GM21786 (cell line): ENCODE measurements around the gene ATRNL1.

Experiments
- ATAC-seq: cut with Tn5 transposase; IDR thresholded peaks from one replicate; pipeline ENCODE4 v1.9.1; 2021; ENCODE audit not compliant: unreplicated experiment

ATRNL1 gene

GRCh38 chr10:115939101-115939854, 846.1 kb downstream of the ATRNL1 start:
- ATAC-seq, result no peak

- ATAC-seq, result no peak
These were observed 848.2 kb downstream of the ATRNL1 start for GRCh38 chr10:115941361-115941771.

GRCh38 chr10:115942101-115942500, 848.9 kb downstream of the ATRNL1 start:
- no peak for ATAC-seq

GRCh38 chr10:115944538-115944937, 851.4 kb downstream of the ATRNL1 start:
- ATAC-seq, result no peak

DNA sequence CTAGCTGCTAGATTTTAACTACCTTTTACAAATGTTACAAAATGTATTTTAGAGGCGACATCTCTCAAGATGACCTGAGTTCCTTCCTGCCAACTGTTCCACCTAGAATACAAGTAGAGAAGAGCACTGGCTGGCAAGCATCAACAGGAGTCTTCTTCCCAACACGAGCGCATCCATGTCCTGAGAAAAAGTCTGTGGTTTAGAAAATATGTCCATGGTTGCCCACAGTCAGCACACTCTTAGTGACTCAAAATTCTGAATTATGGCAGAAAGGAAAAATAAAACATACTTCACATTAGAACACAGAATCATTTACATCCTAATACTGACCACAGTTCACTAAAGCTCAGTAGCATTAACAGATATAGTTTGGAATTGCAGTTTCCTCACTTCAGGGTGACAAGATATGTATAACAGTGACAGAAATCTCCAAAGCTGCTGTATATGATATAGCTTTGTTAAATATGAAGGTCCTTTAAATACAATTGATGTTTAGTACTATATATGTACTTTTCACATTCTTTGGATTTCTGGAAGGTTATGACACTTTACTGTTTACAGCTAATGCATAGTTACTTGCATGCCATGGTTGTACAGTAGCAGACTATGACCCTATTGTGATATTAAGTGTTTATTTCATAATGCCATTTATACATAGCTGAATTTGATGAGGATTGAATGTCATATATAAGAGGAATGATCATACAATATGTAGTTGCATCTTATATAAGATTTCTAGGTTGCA, 852.7 kb downstream of the ATRNL1 start:
- ATAC-seq, result no peak

- no peak for ATAC-seq
These were observed 853.9 kb downstream of the ATRNL1 start for GRCh38 chr10:115947104-115947503.

GRCh38 chr10:115948465-115948864, 855.3 kb downstream of the ATRNL1 start:
- no peak for ATAC-seq

DNA sequence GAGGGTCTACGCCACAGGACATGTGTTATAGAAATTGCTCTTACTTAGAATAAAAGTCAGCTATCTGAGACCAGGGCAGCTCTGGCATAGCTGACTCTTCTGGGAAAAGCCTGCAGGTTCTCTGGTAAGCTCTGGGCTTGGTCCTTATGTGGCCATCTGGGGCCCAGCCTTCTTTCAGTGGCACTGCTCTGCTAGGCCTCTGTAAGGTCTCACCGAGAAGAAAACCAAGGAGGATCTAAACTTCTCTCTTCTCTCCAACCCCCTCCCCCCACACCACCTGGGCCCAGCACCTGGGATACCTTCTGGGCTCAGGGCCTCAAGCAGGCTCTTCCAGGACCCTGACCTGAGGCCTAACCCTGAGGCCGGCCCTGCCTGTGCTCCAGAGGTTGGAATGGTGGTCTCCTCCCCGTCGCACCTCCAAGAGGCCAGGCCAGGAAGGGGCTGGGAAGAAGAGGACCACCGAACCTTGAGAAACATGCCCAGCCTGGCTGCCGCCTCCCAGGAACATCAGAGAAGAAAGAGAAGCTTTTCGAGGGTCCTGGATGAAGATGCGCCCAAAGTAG, 856.2 kb downstream of the ATRNL1 start:
- ATAC-seq, result no peak

GRCh38 chr10:115950320-115950719, 857.2 kb downstream of the ATRNL1 start:
- ATAC-seq, result no peak

DNA sequence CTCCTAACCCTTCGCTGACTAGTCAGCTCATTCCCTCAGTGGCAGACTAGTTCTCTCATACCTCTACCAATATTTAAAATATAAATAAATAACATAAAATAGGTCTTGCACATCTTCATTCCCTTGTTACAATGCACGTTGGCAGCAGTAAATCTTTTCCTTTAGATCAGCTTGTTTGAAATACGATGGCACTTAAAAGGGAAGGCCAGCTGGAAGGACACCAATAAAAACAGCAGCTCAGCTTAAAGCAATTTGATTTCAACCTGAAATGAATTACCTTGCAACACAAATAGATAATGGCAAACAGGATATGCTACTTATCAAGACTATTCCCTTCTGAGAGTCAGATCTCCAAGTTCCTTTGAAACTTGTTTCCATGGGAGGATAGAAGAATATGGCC, 858.1 kb downstream of the ATRNL1 start:
- no peak for ATAC-seq

- ATAC-seq, result no peak
These were observed 860.1 kb downstream of the ATRNL1 start for GRCh38 chr10:115953281-115953680.

DNA sequence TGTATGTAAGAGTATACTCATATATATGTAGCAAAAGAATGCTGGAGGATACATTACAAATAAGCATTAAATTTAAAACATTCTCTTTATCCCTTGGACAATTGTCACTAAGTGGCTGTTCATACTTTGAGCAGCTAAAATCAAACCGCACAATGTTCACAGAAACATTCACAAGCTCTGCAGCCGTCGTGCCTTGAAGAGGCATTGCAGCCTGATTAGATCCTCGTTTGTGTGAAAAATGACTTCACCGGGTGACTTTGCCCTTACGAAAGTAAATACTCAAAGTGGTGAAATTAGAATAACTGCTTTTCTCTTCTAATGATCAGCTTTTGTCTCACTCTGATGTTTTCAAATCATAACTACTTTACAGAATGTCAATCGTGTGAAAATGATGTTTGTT, 860.8 kb downstream of the ATRNL1 start:
- no peak for ATAC-seq

DNA sequence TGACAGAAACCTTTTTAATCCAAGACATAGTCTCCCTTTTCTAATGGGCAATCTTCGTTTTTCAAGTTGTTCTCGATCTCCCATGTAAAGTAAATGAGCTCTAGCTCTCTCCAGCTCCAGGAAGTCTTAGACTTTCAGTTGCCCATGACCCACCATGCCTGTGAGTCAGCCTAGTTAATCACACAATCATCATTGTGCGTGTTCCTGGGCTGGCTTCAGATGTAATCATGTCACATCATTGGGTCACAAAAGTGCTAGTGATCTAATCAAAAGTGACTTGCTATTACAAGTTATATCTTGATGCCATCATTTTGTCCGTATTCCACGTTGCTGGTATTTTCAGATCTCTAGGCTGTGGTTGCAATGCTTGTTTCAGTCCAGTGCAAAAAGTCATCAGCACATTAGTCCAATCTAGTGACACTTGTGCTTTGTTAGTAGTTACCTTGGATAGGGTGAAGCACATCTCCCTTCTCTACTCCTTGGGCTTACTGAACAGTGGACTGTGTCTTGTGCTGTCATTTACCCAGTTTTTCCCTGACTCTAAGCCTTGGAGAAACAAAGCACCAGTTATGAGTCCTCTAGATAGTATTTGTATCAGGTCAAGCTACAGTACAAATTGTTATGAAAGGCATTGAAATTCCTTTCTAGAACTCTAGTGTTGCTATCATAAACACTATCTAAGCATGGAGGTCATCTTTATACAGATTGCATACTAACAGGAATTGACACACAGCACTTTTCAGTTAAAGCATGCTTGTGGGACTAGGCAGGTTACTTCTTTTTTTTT, 863.3 kb downstream of the ATRNL1 start:
- no peak for ATAC-seq

GRCh38 chr10:115957012-115957399, 863.8 kb downstream of the ATRNL1 start:
- ATAC-seq, result no peak

- no peak for ATAC-seq
These were observed 864.7 kb downstream of the ATRNL1 start for GRCh38 chr10:115957786-115958442.

DNA sequence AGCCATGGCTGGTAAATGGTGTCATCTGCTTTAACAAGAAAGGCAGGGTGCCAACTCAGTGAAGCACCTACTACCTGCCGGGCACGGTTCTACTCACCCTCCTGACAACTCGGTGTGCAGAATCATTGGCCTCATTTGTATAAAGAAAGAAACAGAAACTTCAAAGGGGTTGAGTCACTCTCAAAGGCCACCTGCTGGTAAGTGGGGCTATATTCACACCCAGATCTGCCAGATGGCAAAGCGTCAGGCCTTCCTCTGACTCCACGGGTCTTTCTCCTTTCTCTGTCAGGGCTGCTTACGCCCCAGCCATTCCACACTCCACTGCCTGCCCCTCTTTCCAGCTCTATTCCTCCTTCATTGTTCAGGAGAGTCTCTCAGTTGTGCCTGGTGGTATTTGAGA, 870.7 kb downstream of the ATRNL1 start:
- ATAC-seq, result no peak

DNA sequence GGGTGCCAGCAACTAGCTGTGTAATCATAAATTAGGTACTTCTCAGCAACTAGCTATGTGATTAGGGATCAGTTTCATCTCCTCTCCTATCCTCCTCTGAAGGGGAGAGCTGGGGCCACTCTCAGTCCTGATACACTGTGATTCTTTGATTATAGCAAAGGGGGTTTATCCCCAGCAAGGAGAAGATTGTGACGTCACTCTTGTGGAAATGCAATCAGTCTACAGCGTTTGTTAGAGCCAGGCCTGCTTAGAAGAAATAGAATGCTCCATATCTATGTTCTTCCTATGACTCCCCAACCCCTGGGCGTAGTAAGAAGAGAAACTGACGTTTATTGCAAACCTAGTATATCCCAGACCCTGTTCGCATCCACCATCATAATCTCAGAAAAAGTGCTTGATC, 871.7 kb downstream of the ATRNL1 start:
- no peak for ATAC-seq

- no peak for ATAC-seq
These were observed 872.2 kb downstream of the ATRNL1 start for GRCh38 chr10:115965376-115965775.

- ATAC-seq, result no peak
These were observed 875.1 kb downstream of the ATRNL1 start for GRCh38 chr10:115968236-115968635.

DNA sequence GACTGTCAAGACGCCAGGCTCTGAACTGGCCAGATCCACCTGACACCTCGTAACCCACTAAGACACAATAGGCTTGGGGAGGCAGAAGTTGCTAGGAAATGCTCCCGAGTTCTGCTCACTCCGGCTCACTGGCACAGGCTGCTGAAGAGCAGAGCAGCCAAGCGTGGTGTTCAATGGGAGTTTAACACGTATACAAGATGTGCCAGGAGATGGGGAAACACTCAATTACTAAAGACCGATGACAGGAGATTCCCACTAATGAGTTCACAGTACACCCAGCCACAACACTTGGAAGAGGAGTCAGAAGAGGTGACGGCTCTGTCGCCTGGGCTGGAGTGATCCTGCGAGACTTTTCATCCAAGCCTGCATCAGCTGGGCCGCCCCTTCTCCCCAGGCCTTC, 876.4 kb downstream of the ATRNL1 start:
- ATAC-seq, result no peak

DNA sequence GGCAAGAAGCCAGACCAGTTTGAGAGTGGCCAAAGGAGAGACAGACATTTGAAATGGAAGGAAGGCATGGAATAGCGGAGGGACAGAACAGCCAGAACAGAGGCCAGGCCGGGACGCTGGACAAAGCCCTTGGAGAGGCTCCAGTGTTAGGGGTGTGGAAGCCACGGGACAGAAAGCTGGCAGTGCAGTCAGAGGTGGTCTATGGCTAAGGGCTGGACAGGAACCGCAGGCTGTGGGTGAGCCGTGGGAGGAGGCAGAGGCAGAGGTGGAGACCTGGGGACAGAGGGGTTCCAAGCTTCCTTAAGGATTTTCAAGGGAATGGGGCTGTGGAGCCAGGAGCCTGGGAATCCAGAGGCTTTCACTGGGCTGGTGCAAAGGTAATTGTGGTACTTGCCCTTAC, 878.8 kb downstream of the ATRNL1 start:
- no peak for ATAC-seq
